T-helper 1 cell treated with Interleukin-12 subunit alpha and Interleukin-12 subunit beta and Interleukin-4 antibody, amounts not matched to agents 30 ng/mL and 1 ng/mL, for 36 hours (primary cell): ENCODE data around the gene RALB. TPM values are rescaled to one million over a fixed set of nuclear protein-coding genes. Genes with fewer than 3 reads are reported as not detected.

Source experiments
- intact Hi-C: fragments of 100-400 bp; cut with micrococcal nuclease; formaldehyde crosslinking; loops from one replicate; pipeline ENCODE4 v1.15.1; 2024
- total RNA-seq: library from RNA; stranded (reverse); gene quantifications from 2 replicates; pipeline ENCODE4 v1.2.3, GENCODE V29; 2022

RALB gene
- total RNA-seq, 1 donor from 2014 or later: 134 TPM

- intact Hi-C loops: no loop called here
Measured at GRCh38 chr2:120240901-120241429, 11.7 kb upstream of the RALB start.

GRCh38 chr2:120241684-120242083 is 11.0 kb upstream of the RALB start:
- intact Hi-C loops: no loop called here

- intact Hi-C loops: no loop called here
Measured at GRCh38 chr2:120243211-120243610, 9.4 kb upstream of the RALB start.

GRCh38 chr2:120243875-120244553 is 8.6 kb upstream of the RALB start:
- intact Hi-C loops: no loop called here

- intact Hi-C loops: no loop called here
Measured at GRCh38 chr2:120244656-120245519, 7.8 kb upstream of the RALB start.

- intact Hi-C loops: no loop called here
Measured at GRCh38 chr2:120245520-120246332, 6.9 kb upstream of the RALB start.

- intact Hi-C loops: no loop called here
Measured at GRCh38 chr2:120246546-120247300, 5.9 kb upstream of the RALB start.

- intact Hi-C loops: no loop called here
Measured at GRCh38 chr2:120247851-120248250, 4.8 kb upstream of the RALB start.

GRCh38 chr2:120250640-120251039 is 2.0 kb upstream of the RALB start:
- intact Hi-C loops: no loop called here

- intact Hi-C loops: no loop called here
Measured at GRCh38 chr2:120251078-120251477, 1.6 kb upstream of the RALB start.

GRCh38 chr2:120251880-120252224 is 800 bp upstream of the RALB start:
- intact Hi-C loops: loop anchor here (1.0 to 2.0 kb wide), 10 partner anchors 20 to 885 kb away; partner anchors contain the start of genes C2orf76, DBI, EPB41L5 and PTPN4

GRCh38 chr2:120253021-120253882 is 600 bp downstream of the RALB start:
- intact Hi-C loops: loop anchor here (2.0 kb wide), 2 partner anchors 240 to 886 kb away; partner anchors contain the start of genes C2orf76, DBI and EPB41L5

GRCh38 chr2:120254178-120254577 is 1.5 kb downstream of the RALB start:
- intact Hi-C loops: no loop called here

GRCh38 chr2:120255071-120255470 is 2.4 kb downstream of the RALB start:
- intact Hi-C loops: no loop called here

GRCh38 chr2:120255986-120256650 is 3.5 kb downstream of the RALB start:
- intact Hi-C loops: no loop called here

GRCh38 chr2:120256651-120257000 is 4.0 kb downstream of the RALB start:
- intact Hi-C loops: no loop called here

GRCh38 chr2:120257522-120257921 is 4.9 kb downstream of the RALB start:
- intact Hi-C loops: no loop called here

- intact Hi-C loops: no loop called here
Measured at GRCh38 chr2:120258196-120258595, 5.5 kb downstream of the RALB start.

GRCh38 chr2:120259939-120260338 is 7.3 kb downstream of the RALB start:
- intact Hi-C loops: loop anchor here (2.0 kb wide), 1 partner anchor 27 kb away; no protein-coding TSS in a partner anchor
